Cardiac septum (tissue), 1 donor: ENCODE measurements around the gene MAGEA6. TPM values are rescaled to one million over a fixed set of nuclear protein-coding genes. Genes with fewer than 3 reads are reported as not detected.
"Not testable (repeated sequence)": the region's sequence is repeated elsewhere in the genome, so short reads cannot be mapped to it uniquely, and the experiment has no call there.

Experiments used
- DNase-seq: peaks from one replicate; pipeline ENCODE4 v3.0.0-alpha.2; 2020; ENCODE audit warnings: low spot score
- intact Hi-C: fragments of 100-400 bp; cut with DNase I; formaldehyde crosslinking; loops from one replicate; pipeline ENCODE4 v1.14.0; 2022
- total RNA-seq: library from RNA; stranded (reverse); fragmentation: NEBNext Ultra II Directional; extraction: Animal tissue kit (Norgen Biotek cat#: 25700); gene quantifications from one replicate; pipeline ENCODE4 v1.2.1, GENCODE V29; 2021
- donor health status: DM: no; HTN: no; CAD: no.

The MAGEA6 gene
- total RNA-seq, 1 donor from 2014 or later: not detected

DNA sequence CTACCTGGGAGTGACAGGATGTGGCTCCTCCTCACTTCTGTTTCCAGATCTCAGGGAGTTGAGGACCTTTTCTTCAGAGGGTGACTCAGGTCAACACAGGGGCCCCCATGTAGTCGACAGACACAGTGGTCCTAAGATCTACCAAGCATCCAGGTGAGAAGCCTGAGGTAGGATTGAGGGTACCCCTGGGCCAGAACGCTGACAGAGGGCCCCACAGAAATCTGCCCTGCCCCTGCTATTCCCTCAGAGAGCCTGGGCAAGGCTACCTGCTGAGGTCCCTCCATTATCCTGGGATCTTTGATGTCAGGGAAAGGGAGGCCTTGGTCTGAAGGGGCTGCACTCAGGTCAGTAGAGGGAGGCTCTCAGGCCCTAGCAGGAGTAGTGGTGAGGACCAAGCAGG lies 34.4 kb downstream of the MAGEA6 start:
- no peak for DNase-seq
- intact Hi-C loops: no loop called here

DNA sequence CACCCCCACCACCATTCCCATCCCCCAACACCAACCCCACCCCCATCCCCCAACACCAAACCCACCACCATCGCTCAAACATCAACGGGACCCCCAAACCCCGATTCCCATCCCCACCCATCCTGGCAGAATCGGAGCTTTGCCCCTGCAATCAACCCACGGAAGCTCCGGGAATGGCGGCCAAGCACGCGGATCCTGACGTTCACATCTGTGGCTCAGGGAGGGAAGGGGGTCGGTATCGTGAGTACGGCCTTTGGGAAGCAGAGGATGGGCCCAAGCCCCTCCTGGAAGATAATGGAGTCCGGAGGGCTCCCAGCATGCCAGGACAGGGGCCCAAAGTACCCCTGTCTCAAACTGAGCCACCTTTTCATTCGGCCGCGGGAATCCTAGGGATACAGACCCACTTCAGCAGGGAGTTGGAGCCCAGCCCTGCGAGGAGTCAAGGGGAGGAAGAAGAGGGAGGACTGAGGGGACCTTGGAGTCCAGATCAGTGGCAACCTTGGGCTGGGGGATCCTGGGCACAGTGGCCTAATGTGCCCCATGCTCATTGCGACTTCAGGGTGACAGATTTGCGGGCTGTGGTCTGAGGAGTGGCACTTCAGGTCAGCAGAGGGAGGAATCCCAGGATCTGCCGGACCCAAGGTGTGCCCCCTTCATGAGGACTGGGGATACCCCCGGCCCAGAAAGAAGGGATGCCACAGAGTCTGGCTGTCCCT lies 35.2 kb downstream of the MAGEA6 start:
- intact Hi-C loops, DNase-seq: not testable (repeated sequence)

DNA sequence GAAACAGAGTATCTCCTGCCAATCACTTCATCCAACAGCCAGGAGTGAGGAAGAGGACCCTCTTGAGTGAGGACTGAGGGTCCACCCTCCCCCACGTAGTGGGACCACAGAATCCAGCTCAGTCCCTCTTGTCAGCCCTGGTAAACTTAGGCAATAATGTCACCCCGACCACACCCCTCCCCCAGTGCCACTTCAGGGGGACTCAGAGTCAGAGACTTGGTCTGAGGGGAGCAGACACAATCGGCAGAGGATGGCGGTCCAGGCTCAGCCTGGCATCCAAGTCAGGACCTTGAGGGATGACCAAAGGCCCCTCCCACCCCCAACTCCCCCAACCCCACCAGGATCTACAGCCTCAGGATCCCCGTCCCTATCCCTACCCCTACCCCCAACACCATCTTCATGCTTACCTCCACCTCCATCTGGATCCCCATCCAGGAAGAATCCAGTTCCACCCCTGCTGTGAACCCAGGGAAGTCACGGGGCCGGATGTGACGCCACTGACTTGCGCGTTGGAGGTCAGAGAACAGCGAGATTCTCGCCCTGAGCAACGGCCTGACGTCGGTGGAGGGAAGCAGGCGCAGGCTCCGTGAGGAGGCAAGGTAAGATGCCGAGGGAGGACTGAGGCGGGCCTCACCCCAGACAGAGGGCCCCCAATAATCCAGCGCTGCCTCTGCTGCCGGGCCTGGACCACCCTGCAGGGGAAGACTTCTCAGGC lies 36.1 kb downstream of the MAGEA6 start, which contains the start of the genes CSAG1 and MAGEA12:
Gene CSAG1 (minus strand): TSS at position 461 of the 715 bp plus-strand sequence. CDS start 1,261 bp downstream, outside the sequence.
Gene MAGEA12 (plus strand): TSS at position 497 of the 715 bp plus-strand sequence. CDS start 2,405 bp downstream, outside the sequence.
- intact Hi-C loops: no loop called here
- no peak for DNase-seq

DNA sequence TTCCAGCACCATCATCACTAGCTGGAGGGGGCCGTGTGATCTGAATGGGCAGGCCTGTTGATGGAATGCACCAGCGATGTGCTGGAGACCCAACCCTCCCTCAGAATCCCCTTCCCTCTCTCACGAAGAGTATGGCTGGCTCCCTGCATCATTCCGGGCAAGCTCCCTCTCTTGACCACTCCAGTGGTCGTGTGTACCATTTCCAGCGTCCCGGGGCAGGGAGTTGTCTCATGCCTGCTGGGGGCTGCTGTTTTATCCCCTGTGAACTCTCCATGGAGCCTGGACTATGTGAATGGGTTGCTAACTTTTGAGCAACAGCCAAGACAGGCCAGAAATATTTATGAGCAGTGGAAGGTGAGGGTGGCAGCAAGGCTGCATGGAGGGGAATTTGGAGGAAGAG lies 44.1 kb downstream of the MAGEA6 start:
- no peak for DNase-seq
- intact Hi-C loops: no loop called here

Other genes starting within 250 kb of the MAGEA6 start
- not detected for gene GABRQ, start 131.8 kb downstream of the MAGEA6 start, total RNA-seq
- gene MAGEA3, start 70.9 kb downstream of the MAGEA6 start, total RNA-seq: not detected
- gene CSAG2, start 60.4 kb downstream of the MAGEA6 start, total RNA-seq: not detected
- gene MAGEA2B, start 55.1 kb downstream of the MAGEA6 start, total RNA-seq: not detected
- gene CSAG1, start 36.0 kb downstream of the MAGEA6 start, total RNA-seq: not detected
- gene MAGEA12, start 35.9 kb downstream of the MAGEA6 start, total RNA-seq: not detected
- gene MAGEA2, start 15.8 kb downstream of the MAGEA6 start, total RNA-seq: not detected
- not detected for gene CSAG3, start 10.5 kb downstream of the MAGEA6 start, total RNA-seq
- 22.3 TPM for gene CETN2, start 61.1 kb upstream of the MAGEA6 start, total RNA-seq
- gene NSDHL, start 61.4 kb upstream of the MAGEA6 start, total RNA-seq: 12.5 TPM
- gene ZNF185, start 128.4 kb upstream of the MAGEA6 start, total RNA-seq: 1.4 TPM
- not detected for gene PNMA5, start 224.4 kb upstream of the MAGEA6 start, total RNA-seq